PC-9 (cell line): ENCODE measurements around the gene RIPK4. TPM values are rescaled to one million over a fixed set of nuclear protein-coding genes. Genes with fewer than 3 reads are reported as not detected.

Experiments used
- BruUV-seq: library from RNA; stranded (reverse); fragments of 400-500 nt; replicated peaks from 2 replicates; lab custom pipeline; 2021; lab: Mats Ljungman, UMichigan
- CTCF ChIA-PET: fragments of 300-600 bp; sonication (Branson Sonifier 250); formaldehyde crosslinking; loops from one replicate; lab custom pipeline; 2022; ENCODE audit warnings: antibody characterized with exemption; lab: Charles Lee
- POLR2A ChIA-PET: fragments of 300-600 bp; sonication (Branson Sonifier 250); formaldehyde crosslinking; loops from one replicate; lab custom pipeline; 2022; ENCODE audit warnings: antibody characterized with exemption; ENCODE audit not compliant: unreplicated experiment; lab: Charles Lee
- DNase-seq, 2 experiments: peaks; one replicate each; pipeline versions ENCODE4 v3.0.0 to v3.0.0-alpha.2; 2015 to 2022; ENCODE audit warnings: mixed read lengths in 1 of 2
- H2AFZ ChIP-seq: fragments of 200-600 bp; sonication (generic); 2 replicates; pipeline ENCODE4 v1.8.1; 2017; ENCODE audit warnings: antibody characterized with exemption
- H3F3A ChIP-seq: fragments of 200-600 bp; sonication (generic); 2 replicates; pipeline ENCODE4 v1.8.1; 2017; ENCODE audit warnings: antibody characterized with exemption, mild to moderate bottlenecking, low read depth; ENCODE audit not compliant: insufficient read depth
- H3K27ac ChIP-seq: fragments of 200-600 bp; sonication (generic); 2 replicates; pipeline ENCODE4 v1.6.1; 2016; ENCODE audit warnings: mixed run types
- H3K27me3 ChIP-seq: fragments of 200-600 bp; sonication (generic); 2 replicates; pipeline ENCODE4 v1.6.1; 2016; ENCODE audit warnings: low read depth, mixed run types; ENCODE audit not compliant: insufficient read depth
- H3K36me3 ChIP-seq: fragments of 200-600 bp; sonication (generic); 2 replicates; pipeline ENCODE4 v1.6.1; 2016; ENCODE audit warnings: low read depth, mixed run types
- H3K4me1 ChIP-seq: fragments of 200-600 bp; sonication (generic); replicated peaks from 2 replicates; pipeline ENCODE4 v1.6.1; 2016; ENCODE audit warnings: mixed run types; ENCODE audit not compliant: insufficient read depth
- H3K4me2 ChIP-seq: fragments of 200-600 bp; sonication (generic); 2 replicates; pipeline ENCODE4 v1.6.1; 2017; ENCODE audit warnings: mixed run types
- H3K4me3 ChIP-seq: fragments of 200-600 bp; sonication (generic); 2 replicates; pipeline ENCODE4 v1.6.1; 2016; ENCODE audit warnings: mixed run types
- H3K79me2 ChIP-seq: fragments of 200-600 bp; sonication (generic); 2 replicates; pipeline ENCODE4 v1.6.1; 2017; ENCODE audit warnings: low read depth, mixed run types
- H3K9me2 ChIP-seq: fragments of 200-600 bp; sonication (generic); 2 replicates; pipeline ENCODE4 v1.8.1; 2017; ENCODE audit warnings: mild to moderate bottlenecking; ENCODE audit not compliant: insufficient read depth
- H3K9me3 ChIP-seq: fragments of 200-600 bp; sonication (generic); 2 replicates; pipeline ENCODE4 v1.8.1; 2016; ENCODE audit warnings: low read depth; ENCODE audit not compliant: insufficient read depth
- H4K20me1 ChIP-seq: fragments of 200-600 bp; sonication (generic); 2 replicates; pipeline ENCODE4 v1.8.1; 2017; ENCODE audit not compliant: insufficient read depth
- EZH2 ChIP-seq: fragments of 200-600 bp; sonication (generic); IDR thresholded peaks from 2 replicates; pipeline ENCODE4 v1.8.0; 2017; ENCODE audit warnings: antibody characterized with exemption, low read depth
- intact Hi-C: fragments of 100-400 bp; cut with micrococcal nuclease; formaldehyde crosslinking; loops from one replicate; pipeline ENCODE4 v1.10.0; 2022; ENCODE audit not compliant: unreplicated experiment
- total RNA-seq: library from RNA; stranded (reverse); gene quantifications from 2 replicates; pipeline ENCODE4 v1.2.3, GENCODE V29; 2021
- TF ChIP-seq, protein P1 (sequence below): fragments of 200-600 bp; sonication (generic); conservative IDR thresholded peaks from 2 replicates; pipeline ENCODE4 v1.6.1; 2017; ENCODE audit warnings: mixed run types, antibody characterized with exemption, mild to moderate bottlenecking, moderate library complexity

The RIPK4 gene
- total RNA-seq, 1 experiment from 2014 or later, result 30.1 TPM

DNA sequence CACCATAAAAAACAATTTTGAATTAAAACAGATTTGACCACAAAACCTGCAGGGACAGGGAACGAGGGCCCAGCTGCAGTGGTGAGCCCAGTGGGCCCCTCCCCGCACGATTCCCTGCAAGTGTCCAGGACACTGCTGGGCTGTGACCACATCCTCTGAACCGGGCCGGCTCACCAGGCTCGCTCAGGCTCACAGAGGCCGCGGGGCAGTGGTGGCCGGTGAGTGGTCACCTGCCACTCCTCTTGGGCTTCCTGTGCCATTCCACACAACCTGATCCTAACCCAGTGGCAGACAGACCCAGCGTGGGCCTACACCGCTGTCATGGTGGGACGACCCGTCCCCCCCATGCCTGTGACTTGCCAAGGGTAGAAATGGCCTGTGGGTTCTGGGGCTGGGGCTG, 36.5 kb upstream of the RIPK4 start:
- no peaks in the 10 kb centered on the region for H3K36me3 ChIP-seq
- H3K4me2 ChIP-seq, result no peak overlapping the region
- H3K9me3 ChIP-seq, result no peaks in the 10 kb centered on the region
- H3K4me3 ChIP-seq, result no peak overlapping the region
- no peak overlapping the region for H3K27ac ChIP-seq
- no peaks in the 10 kb centered on the region for H3K79me2 ChIP-seq
- CTCF ChIA-PET, result no interaction called here
- H3K9me2 ChIP-seq, result no peaks in the 10 kb centered on the region
- no peak for DNase-seq
- no peak overlapping the region for H2AFZ ChIP-seq
- no peaks in the 10 kb centered on the region for H4K20me1 ChIP-seq
- H3F3A ChIP-seq, result no peaks in the 10 kb centered on the region
- TF ChIP-seq, protein P1, sequence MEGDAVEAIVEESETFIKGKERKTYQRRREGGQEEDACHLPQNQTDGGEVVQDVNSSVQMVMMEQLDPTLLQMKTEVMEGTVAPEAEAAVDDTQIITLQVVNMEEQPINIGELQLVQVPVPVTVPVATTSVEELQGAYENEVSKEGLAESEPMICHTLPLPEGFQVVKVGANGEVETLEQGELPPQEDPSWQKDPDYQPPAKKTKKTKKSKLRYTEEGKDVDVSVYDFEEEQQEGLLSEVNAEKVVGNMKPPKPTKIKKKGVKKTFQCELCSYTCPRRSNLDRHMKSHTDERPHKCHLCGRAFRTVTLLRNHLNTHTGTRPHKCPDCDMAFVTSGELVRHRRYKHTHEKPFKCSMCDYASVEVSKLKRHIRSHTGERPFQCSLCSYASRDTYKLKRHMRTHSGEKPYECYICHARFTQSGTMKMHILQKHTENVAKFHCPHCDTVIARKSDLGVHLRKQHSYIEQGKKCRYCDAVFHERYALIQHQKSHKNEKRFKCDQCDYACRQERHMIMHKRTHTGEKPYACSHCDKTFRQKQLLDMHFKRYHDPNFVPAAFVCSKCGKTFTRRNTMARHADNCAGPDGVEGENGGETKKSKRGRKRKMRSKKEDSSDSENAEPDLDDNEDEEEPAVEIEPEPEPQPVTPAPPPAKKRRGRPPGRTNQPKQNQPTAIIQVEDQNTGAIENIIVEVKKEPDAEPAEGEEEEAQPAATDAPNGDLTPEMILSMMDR, result no peak
- TF ChIP-seq EZH2, result no peak
- no peaks in the 10 kb centered on the region for H3K27me3 ChIP-seq
- no TSS peak for BruUV-seq
- no peaks in the 10 kb centered on the region for H3K4me1 ChIP-seq
- intact Hi-C loops, result no loop called here
- POLR2A ChIA-PET, result no interaction called here

DNA sequence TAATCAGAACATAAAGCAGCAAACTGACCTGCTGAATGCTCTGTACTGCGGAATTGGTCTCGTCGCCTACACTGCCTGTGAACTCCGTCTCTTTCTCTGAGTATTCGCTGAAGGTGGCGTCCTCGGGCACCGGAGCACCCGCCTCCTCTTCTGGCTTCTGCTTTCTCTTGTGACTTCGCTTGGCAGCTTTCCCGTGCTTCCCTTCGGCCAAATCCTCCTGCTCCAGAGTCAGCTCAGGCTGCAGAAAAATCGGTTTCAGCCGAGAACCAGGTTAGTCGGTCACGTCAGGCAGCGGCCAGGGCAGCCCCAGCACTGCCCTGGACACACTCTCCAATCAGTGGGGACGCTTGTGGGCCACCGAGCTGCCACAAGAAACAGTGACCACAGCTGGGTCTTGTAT, 35.8 kb upstream of the RIPK4 start:
- no peaks in the 10 kb centered on the region for H3K27me3 ChIP-seq
- ChIA-PET POLR2A (no interaction called here), CTCF (no interaction called here)
- no peak overlapping the region for H3K27ac ChIP-seq
- TF ChIP-seq, protein P1, result no peak
- H3K4me2 ChIP-seq, result no peak overlapping the region
- intact Hi-C loops, result no loop called here
- H4K20me1 ChIP-seq, result no peaks in the 10 kb centered on the region
- no peaks in the 10 kb centered on the region for H3F3A ChIP-seq
- no peak overlapping the region for H3K4me3 ChIP-seq
- no peaks in the 10 kb centered on the region for H3K36me3 ChIP-seq
- H2AFZ ChIP-seq, result no peak overlapping the region
- no peak for DNase-seq
- no peaks in the 10 kb centered on the region for H3K79me2 ChIP-seq
- no peaks in the 10 kb centered on the region for H3K9me3 ChIP-seq
- H3K4me1 ChIP-seq, result no peaks in the 10 kb centered on the region
- BruUV-seq, result no TSS peak
- no peaks in the 10 kb centered on the region for H3K9me2 ChIP-seq

DNA sequence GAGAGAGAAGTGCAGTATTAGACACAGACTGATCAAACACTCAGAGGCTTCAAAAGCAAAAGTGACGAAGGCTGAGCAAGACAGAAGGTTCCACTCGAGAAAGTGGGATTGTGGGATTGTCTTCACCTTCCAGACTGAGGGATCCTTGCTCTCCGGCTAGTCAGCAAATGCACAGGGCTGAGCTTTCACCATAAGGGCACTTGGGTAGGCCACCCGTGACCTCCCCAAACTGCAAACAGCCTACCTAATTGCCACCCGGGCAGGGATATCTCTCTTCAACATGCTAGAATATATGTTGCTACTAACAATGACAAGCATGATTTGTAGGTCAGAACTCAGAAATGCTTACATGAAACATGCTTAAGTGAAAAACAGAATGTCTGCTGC, 35.3 kb upstream of the RIPK4 start:
- H3K4me1 ChIP-seq, result no peaks in the 10 kb centered on the region
- no peaks in the 10 kb centered on the region for H3K27me3 ChIP-seq
- H3K9me3 ChIP-seq, result no peaks in the 10 kb centered on the region
- no peak overlapping the region for H2AFZ ChIP-seq
- ChIA-PET POLR2A (no interaction called here), CTCF (no interaction called here)
- H4K20me1 ChIP-seq, result no peaks in the 10 kb centered on the region
- no peaks in the 10 kb centered on the region for H3F3A ChIP-seq
- BruUV-seq, result no TSS peak
- intact Hi-C loops, result no loop called here
- no peaks in the 10 kb centered on the region for H3K9me2 ChIP-seq
- H3K4me2 ChIP-seq, result no peak overlapping the region
- no peak overlapping the region for H3K4me3 ChIP-seq
- no peaks in the 10 kb centered on the region for H3K36me3 ChIP-seq
- DNase-seq, result no peak
- no peak overlapping the region for H3K27ac ChIP-seq
- TF ChIP-seq EZH2, result no peak
- TF ChIP-seq, protein P1, result no peak
- H3K79me2 ChIP-seq, result no peaks in the 10 kb centered on the region
